HUES6 (cell line): Measurements from ENCODE around the gene KIDINS220.

Source experiments
- H3K27ac ChIP-seq: 2 replicates; pipeline ENCODE4 v1.7.0; 2013; ENCODE audit warnings: low read depth, mild to moderate bottlenecking, low read length, inconsistent platforms
- H3K27me3 ChIP-seq: 2 replicates; pipeline ENCODE4 v1.6.1; 2013; ENCODE audit warnings: low read length; ENCODE audit not compliant: control insufficient read depth, insufficient read depth
- H3K36me3 ChIP-seq: 2 replicates; pipeline ENCODE4 v1.6.1; 2013; ENCODE audit warnings: low read length; ENCODE audit not compliant: control insufficient read depth, insufficient read depth
- H3K4me1 ChIP-seq: 2 replicates; pipeline ENCODE4 v1.6.1; 2013; ENCODE audit warnings: low read length; ENCODE audit not compliant: control insufficient read depth, insufficient read depth
- H3K4me3 ChIP-seq: 2 replicates; pipeline ENCODE4 v1.5.1; 2013; ENCODE audit warnings: low read depth, low read length
- H3K9ac ChIP-seq: one replicate; pipeline ENCODE4 v1.6.1; 2013; ENCODE audit warnings: mild to moderate bottlenecking, low read length
- H3K9me3 ChIP-seq: 2 replicates; pipeline ENCODE4 v1.6.1; 2013; ENCODE audit warnings: low read depth, low read length; ENCODE audit not compliant: control insufficient read depth, insufficient read depth

The KIDINS220 gene

DNA sequence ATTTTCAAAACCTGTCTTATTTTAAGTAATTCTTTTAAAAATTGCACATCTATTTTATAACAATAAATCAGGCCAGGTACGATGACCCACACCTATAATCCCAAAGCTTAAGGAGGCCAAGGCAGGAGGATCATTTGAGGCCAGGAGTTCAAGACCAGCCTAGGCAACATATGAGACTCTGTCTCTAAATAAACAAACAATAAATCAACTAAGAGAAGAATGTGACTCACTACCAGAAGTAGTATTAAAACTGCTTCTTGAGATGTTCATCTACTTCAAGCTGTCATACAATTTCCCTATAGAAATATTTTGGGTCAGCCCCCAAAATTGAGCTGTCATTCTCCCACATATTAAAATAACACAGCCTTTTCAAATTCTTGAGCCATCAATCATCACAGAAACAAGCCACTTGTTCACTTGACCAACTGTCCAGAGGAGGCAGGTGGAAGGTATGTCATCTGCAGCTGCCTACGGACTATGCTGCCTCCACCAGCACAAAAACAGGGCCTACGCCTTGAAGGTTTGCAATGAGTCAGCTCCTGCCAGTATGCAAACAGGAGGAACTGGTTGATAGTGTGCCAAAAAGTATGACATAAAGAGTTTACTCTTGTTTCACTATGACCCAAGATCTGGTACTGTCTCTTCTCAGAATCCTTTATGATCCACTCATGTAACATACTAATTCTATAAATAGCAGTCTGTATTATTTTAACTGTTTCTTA, 33.6 kb downstream of the KIDINS220 start:
- Histone ChIP-seq H3K4me3 (no peak overlapping the region), H3K36me3 (peaks cover 32% of the 10 kb centered on the region), H3K27ac (no peak overlapping the region), H3K4me1 (no peaks in the 10 kb centered on the region), H3K27me3 (no peaks in the 10 kb centered on the region), H3K9ac (no peak overlapping the region), H3K9me3 (no peaks in the 10 kb centered on the region)

DNA sequence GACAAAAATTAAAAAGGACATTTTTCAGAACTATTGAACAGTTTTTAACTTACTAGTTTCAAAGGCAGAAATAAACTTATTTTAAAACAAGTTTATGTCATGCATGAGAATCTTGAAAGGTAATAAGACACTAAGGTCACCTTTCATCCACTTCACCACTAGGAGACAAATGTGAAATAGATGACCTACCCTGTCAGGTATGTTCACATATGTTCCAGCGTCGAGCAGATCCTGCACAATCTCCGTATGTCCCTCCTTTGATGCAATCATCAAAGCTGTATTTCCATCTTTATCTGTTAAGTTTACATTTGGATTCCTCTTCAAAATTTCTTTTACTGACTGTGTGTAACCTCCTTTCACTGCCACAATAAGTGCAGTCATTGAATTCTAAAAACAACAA, 34.7 kb downstream of the KIDINS220 start:
- Histone ChIP-seq H3K4me1 (no peaks in the 10 kb centered on the region), H3K4me3 (no peak overlapping the region), H3K9me3 (no peaks in the 10 kb centered on the region), H3K9ac (no peak overlapping the region), H3K27ac (no peak overlapping the region), H3K27me3 (no peaks in the 10 kb centered on the region), H3K36me3 (peaks cover 36% of the 10 kb centered on the region)

DNA sequence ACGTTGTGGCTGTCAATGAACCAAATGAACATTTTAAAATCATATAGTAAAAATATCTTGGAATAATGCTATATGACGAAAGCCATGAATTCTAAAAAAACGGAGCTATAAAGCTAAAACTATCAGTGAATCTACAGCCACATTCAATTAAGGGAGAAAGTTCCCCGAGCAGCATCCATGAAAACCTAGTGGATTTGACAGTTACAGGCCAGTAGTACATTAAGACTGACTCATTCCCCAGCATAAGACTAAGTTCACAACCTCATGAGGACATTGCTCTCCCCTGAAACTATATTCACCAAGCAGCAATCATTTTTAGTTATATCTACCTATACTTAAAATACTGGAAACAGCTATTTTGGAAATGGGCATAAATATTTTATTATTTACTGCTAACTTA, 36.6 kb downstream of the KIDINS220 start:
- H3K4me3 ChIP-seq: no peak overlapping the region
- peaks cover 33% of the 10 kb centered on the region for H3K36me3 ChIP-seq
- H3K4me1 ChIP-seq: no peaks in the 10 kb centered on the region
- no peak overlapping the region for H3K27ac ChIP-seq
- H3K27me3 ChIP-seq: no peaks in the 10 kb centered on the region
- H3K9ac ChIP-seq: no peak overlapping the region
- no peaks in the 10 kb centered on the region for H3K9me3 ChIP-seq

DNA sequence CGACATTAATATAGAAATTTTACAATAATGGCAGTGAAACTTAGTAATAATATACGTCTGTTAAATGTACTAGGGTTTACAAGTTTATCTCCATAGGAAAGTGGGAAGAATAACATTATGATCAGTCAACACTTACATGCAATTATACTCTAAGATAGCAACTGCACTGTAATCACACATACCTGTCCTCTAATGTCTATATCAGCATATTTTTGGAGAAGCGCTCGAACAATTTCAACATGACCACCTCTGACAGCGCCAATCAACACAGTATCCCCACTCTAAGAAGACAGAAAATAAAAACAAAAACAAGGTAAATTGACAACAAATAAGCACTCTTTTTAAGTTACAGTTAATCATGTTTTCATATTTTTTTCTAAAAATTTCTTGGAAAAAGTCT, 37.2 kb downstream of the KIDINS220 start:
- Histone ChIP-seq H3K9ac (no peak overlapping the region), H3K36me3 (peaks cover 29% of the 10 kb centered on the region), H3K9me3 (no peaks in the 10 kb centered on the region), H3K27me3 (no peaks in the 10 kb centered on the region), H3K4me1 (no peaks in the 10 kb centered on the region), H3K27ac (no peak overlapping the region), H3K4me3 (no peak overlapping the region)

DNA sequence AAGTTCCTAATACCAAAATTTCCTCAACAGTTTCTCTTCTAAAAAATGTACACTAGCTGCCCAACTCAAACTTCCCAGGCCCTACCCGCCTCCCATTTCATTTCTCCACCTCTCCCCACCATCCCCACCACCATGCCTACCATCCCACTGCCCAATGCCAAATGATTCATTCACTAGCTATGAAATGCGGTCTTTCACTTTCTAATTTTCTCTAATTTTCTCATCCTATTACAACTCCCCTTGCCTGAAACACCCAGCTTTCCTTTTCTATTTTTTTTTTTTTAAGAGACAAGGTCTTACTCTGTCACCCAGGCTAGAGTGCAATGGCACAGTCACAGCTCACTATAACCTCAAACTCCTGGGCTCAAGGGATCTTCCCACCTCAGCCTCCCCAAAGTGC, 38.4 kb downstream of the KIDINS220 start:
- Histone ChIP-seq H3K9ac (no peak overlapping the region), H3K36me3 (peaks cover 29% of the 10 kb centered on the region), H3K4me1 (no peaks in the 10 kb centered on the region), H3K4me3 (no peak overlapping the region), H3K27ac (no peak overlapping the region), H3K27me3 (no peaks in the 10 kb centered on the region), H3K9me3 (no peaks in the 10 kb centered on the region)

DNA sequence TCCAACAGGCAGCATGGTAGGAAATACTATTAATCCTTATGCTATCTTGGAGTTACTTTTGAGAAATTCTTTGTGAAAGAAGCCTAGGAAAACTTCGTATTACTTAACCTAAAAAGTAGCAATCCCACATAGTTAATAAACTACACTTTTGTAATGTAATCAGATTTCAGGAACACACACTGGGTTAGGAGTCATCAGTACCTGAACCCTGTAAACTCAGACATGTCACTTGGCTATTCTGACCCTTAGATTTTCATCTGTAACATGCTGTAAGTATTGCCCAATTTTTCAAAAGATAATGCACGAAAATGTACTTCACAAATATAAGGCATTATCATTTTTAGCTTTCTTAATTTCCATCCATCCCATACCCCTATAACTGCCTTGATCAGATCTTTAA, 39.0 kb downstream of the KIDINS220 start:
- H3K36me3 ChIP-seq: peaks cover 33% of the 10 kb centered on the region
- no peak overlapping the region for H3K4me3 ChIP-seq
- no peak overlapping the region for H3K9ac ChIP-seq
- H3K4me1 ChIP-seq: no peaks in the 10 kb centered on the region
- H3K27ac ChIP-seq: no peak overlapping the region
- no peaks in the 10 kb centered on the region for H3K9me3 ChIP-seq
- no peaks in the 10 kb centered on the region for H3K27me3 ChIP-seq

DNA sequence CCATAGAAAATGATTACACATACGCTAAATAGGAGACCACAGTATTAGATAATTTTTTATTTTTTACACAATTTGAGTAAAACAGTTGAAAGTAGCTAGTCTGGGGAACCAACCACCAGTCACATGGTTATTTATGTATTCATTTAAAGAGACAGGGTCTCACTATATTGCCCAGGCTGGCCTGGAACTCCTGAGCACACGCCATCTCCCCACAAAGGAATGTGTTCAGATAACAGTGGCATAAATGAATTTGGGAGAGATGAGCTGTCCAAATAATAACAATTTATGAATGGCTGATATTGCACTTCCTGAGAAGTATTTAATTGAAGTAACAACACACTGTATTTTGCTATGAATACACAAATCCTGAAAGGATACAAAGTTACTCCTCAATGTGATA, 39.7 kb downstream of the KIDINS220 start:
- no peaks in the 10 kb centered on the region for H3K9me3 ChIP-seq
- H3K27me3 ChIP-seq: no peaks in the 10 kb centered on the region
- no peak overlapping the region for H3K4me3 ChIP-seq
- H3K4me1 ChIP-seq: no peaks in the 10 kb centered on the region
- no peak overlapping the region for H3K9ac ChIP-seq
- peaks cover 33% of the 10 kb centered on the region for H3K36me3 ChIP-seq
- no peak overlapping the region for H3K27ac ChIP-seq

DNA sequence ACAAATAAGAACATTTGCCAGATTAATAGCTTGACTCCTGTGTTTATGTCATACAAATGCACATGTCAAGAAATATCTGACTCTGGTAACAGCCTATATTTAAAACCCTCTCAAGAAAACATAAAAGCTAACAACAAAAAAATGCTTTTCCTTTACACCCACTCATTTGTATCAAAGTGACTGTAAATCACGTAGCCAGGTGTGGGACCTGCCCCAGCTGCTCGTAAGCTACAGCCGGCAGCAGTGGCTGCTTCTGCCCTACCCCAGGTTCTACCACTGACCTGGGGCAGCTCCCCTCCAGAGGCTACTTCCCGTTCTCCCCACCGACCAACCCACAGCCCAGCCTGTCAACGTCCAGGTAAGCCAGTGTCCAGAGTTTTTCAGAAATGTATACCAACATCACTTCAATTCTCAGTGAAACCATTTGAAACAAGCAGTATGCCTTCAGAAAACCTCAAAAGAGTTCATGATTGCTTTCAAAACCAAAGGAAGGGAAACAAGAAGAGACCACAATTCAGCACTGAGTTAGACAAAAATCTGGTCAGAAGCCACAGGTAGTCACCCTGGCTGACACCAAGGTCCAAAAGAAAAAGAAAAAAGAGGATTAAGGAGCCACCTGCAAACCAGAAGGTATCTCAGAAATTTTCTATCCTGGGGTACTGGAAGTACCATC, 40.4 kb downstream of the KIDINS220 start:
- H3K4me1 ChIP-seq: no peaks in the 10 kb centered on the region
- H3K4me3 ChIP-seq: no peak overlapping the region
- no peak overlapping the region for H3K9ac ChIP-seq
- no peaks in the 10 kb centered on the region for H3K27me3 ChIP-seq
- no peak overlapping the region for H3K27ac ChIP-seq
- no peaks in the 10 kb centered on the region for H3K9me3 ChIP-seq
- H3K36me3 ChIP-seq: peaks cover 27% of the 10 kb centered on the region

DNA sequence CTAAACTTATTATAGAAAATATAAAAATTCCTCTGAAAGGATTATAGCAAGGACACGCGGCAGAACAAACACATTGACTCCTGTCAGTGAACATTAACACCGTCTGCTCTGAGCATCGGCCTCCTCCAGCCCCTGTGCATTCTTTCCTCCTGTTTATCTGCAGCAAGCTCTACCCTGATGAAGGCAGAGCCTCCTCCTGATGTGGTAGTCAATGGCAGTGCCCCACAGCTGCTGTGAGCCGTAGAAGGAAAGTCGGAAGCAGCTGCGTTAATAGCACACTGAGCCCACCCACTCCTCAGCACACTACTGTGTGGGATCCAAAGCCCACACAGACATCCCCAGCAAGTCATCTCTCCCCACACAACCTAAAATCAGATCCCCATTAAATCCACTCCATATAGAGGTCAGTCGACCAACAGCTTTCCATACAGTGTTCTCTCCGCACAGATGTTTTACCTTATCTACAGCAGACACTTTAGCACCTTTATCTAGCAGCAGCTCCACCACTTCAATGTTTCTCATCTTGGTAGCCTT, 41.0 kb downstream of the KIDINS220 start:
- H3K36me3 ChIP-seq: peaks cover 21% of the 10 kb centered on the region
- no peak overlapping the region for H3K9ac ChIP-seq

DNA sequence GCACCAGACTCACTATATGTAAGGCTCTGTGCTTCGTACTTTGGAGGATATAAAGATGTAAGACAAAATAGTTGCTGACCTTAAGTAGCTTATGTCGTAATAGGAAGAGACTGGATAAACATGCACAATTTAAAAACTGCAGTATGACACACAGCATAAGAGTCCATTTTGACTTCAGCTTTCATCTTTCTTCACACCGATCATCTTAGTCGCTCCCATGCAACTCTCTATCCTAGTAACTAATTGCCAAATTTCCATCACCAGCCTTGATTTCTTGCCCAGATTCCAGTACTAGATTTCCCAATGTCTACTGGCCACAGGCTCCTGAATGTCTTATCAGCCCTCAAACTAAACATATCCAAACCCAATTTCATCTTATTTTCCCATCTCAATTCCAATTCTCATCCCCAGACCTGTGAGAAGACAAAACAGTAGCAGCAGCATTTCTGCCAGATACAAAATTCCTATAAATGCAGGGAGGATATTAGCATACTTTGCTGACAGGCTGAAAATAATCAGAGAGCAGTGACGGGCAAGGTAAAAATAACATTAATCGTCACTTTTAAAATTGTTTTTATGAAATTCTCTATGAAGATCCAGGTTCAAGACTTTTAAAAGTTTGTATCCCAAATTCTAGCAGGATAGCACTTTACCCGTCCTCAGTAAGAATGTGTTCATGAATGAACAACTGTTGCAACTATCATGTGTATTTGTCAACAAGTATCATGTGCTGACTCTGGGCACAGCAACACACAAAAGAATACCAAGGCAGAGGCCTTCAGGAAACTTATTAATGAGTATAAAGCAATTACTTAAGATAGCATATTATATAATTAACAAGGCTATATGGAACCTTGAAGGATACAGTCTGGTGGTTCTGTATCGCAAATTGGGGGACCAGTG, 42.2 kb downstream of the KIDINS220 start:
- Histone ChIP-seq H3K4me1 (no peaks in the 10 kb centered on the region), H3K36me3 (peaks cover 27% of the 10 kb centered on the region), H3K27me3 (no peaks in the 10 kb centered on the region), H3K27ac (no peak overlapping the region), H3K9me3 (no peaks in the 10 kb centered on the region), H3K4me3 (no peak overlapping the region), H3K9ac (no peak overlapping the region)

More for the DNA sequence above, 41.0 kb downstream of the KIDINS220 start:
- Histone ChIP-seq H3K27me3 (no peaks in the 10 kb centered on the region), H3K27ac (no peak overlapping the region), H3K4me3 (no peak overlapping the region), H3K4me1 (no peaks in the 10 kb centered on the region), H3K9me3 (no peaks in the 10 kb centered on the region)
